CD4-positive, alpha-beta memory T cell (primary cell): Measurements from ENCODE around the gene JUN. TPM values are rescaled to one million over a fixed set of nuclear protein-coding genes. Genes with fewer than 3 reads are reported as not detected.

Source experiments
- CTCF ChIA-PET: fragments of 350-600 bp; sonication (Branson Sonifier 250); formaldehyde crosslinking; loops from one replicate; lab custom pipeline; 2021; ENCODE audit warnings: inconsistent platforms; ENCODE audit not compliant: partially characterized antibody; lab: Charles Lee
- POLR2A ChIA-PET: fragments of 350-600 bp; sonication (Branson Sonifier 250); formaldehyde crosslinking; loops from one replicate; lab custom pipeline; 2021; ENCODE audit not compliant: partially characterized antibody; lab: Charles Lee
- DNase-seq, 5 donors: peaks; one replicate each; pipeline versions ENCODE4 v3.0.0 to v3.0.0-alpha.2; 2020 to 2022; ENCODE audit warnings: mixed read lengths in 1 of 5
- H3K27ac ChIP-seq: one replicate; pipeline ENCODE4 v1.7.0; 2013; ENCODE audit warnings: low read depth, low read length
- H3K27me3 ChIP-seq: 2 replicates; pipeline ENCODE4 v1.7.0; 2013; ENCODE audit warnings: mild to moderate bottlenecking, low read length, moderate library complexity; ENCODE audit not compliant: insufficient read depth
- H3K36me3 ChIP-seq: 2 replicates; pipeline ENCODE4 v1.7.0; 2013; ENCODE audit warnings: mild to moderate bottlenecking, low read length, moderate library complexity; ENCODE audit not compliant: insufficient read depth
- H3K4me1 ChIP-seq: 2 replicates; pipeline ENCODE4 v1.7.0; 2013; ENCODE audit warnings: mild to moderate bottlenecking, low read length, moderate library complexity; ENCODE audit not compliant: insufficient read depth
- H3K4me3 ChIP-seq, 2 donors: one replicate each; pipeline ENCODE4 v1.7.0; 2013; ENCODE audit warnings: low read length in 2 of 2, mild to moderate bottlenecking in 1 of 2
- H3K9me3 ChIP-seq, 2 donors: one replicate each; pipeline ENCODE4 v1.7.0; 2013; ENCODE audit warnings: low read length in 2 of 2, control low read depth in 1 of 2; ENCODE audit not compliant: control insufficient read depth in 1 of 2
- H3K27ac Mint-ChIP-seq, 7 donors: one replicate each; pipeline ENCODE4 v1.8.0; 2020 to 2021; ENCODE audit warnings: mixed read lengths in 7 of 7, mild to moderate bottlenecking in 6 of 7, inconsistent platforms in 3 of 7, moderate library complexity in 3 of 7
- H3K27me3 Mint-ChIP-seq, 2 donors: one replicate each; pipeline ENCODE4 v1.8.0; 2020 to 2021; ENCODE audit warnings: mixed read lengths in 2 of 2
- H3K36me3 Mint-ChIP-seq, 2 donors: one replicate each; pipeline ENCODE4 v1.8.0; 2020 to 2021; ENCODE audit warnings: mixed read lengths in 2 of 2, inconsistent platforms in 1 of 2, mild to moderate bottlenecking in 1 of 2
- H3K4me1 Mint-ChIP-seq, 4 donors: one replicate each; pipeline ENCODE4 v1.8.0; 2020 to 2021; ENCODE audit warnings: mixed read lengths in 4 of 4, mild to moderate bottlenecking in 1 of 4
- H3K4me3 Mint-ChIP-seq, 8 donors: one replicate each; pipeline ENCODE4 v1.8.0; 2020 to 2021; ENCODE audit warnings: mixed read lengths in 8 of 8, mild to moderate bottlenecking in 7 of 8, moderate library complexity in 6 of 8, inconsistent platforms in 3 of 8
- H3K9me3 Mint-ChIP-seq, 8 donors: one replicate each; pipeline ENCODE4 v1.8.0; 2020 to 2021; ENCODE audit warnings: mixed read lengths in 8 of 8, mild to moderate bottlenecking in 5 of 8, inconsistent platforms in 3 of 8, moderate library complexity in 1 of 8
- intact Hi-C: fragments of 100-400 bp; cut with micrococcal nuclease; formaldehyde crosslinking; loops from one replicate; pipeline ENCODE4 v1.15.1; 2023
- polyA plus RNA-seq, 2 donors: library from polyadenylated mRNA; unstranded; fragments of 300-500 nt; fragmentation: Illumina TruSeq; gene quantifications; one replicate each; pipeline ENCODE4 v1.2.3, GENCODE V29; 2021
- total RNA-seq, 2 experiments: library from RNA; stranded (reverse); gene quantifications; one replicate each; pipeline ENCODE4 v1.2.3, GENCODE V29; 2021

The JUN gene
- total and polyA plus RNA-seq, 4 experiments from 2014 or later: 19.0 to 56.7 (median 29.7) TPM

- peak overlapping the region; percentile 89 to 96 (median 93) for H3K4me3 Mint-ChIP-seq
- no peaks in the 10 kb centered on the region for H3K9me3 Mint-ChIP-seq
- peaks cover 34 to 55% (median 41%) of the 10 kb centered on the region in 4 donors for H3K4me1 Mint-ChIP-seq
- Histone ChIP-seq H3K36me3 (no peaks in the 10 kb centered on the region), H3K9me3 (no peaks in the 10 kb centered on the region), H3K4me3 (peak overlapping the region; percentile 75 to 85), H3K4me1 (peaks cover 51% of the 10 kb centered on the region), H3K27ac (peak overlapping the region; percentile 76), H3K27me3 (no peaks in the 10 kb centered on the region)
- peak in 3 of 5 donors; percentile 8 to 25 (median 19) for DNase-seq
- CTCF ChIA-PET: interaction anchor here (1.4 kb wide), 1 partner anchor 30 kb away, joined by 6 read pairs; no protein-coding TSS in a partner anchor
- H3K27me3 Mint-ChIP-seq: no peaks in the 10 kb centered on the region
- POLR2A ChIA-PET: interaction anchor here (1.1 to 6.6 kb wide), 3 partner anchors 28 to 481 kb away, joined by 4 to 77 read pairs (median 10); partner anchors contain the start of genes FGGY and JUN
- H3K36me3 Mint-ChIP-seq: peaks cover 0 to 4% of the 10 kb centered on the region in 2 donors
- intact Hi-C loops: loop anchor here (1.0 to 10.0 kb wide), 3 partner anchors 31 to 479 kb away; partner anchors contain the start of genes FGGY and JUN
- H3K27ac Mint-ChIP-seq: peak overlapping the region; percentile 92 to 96 (median 95)
Observed at GRCh38 chr1:58815686-58816071, 31.8 kb upstream of the JUN start.

- peak overlapping the region; percentile 92 to 96 (median 95) for H3K27ac Mint-ChIP-seq
- peak overlapping the region; percentile 75 to 85 for H3K4me3 ChIP-seq
Observed at GRCh38 chr1:58815069-58815685, 31.3 kb upstream of the JUN start.

GRCh38 chr1:58814251-58815068, 30.6 kb upstream of the JUN start:
- Histone ChIP-seq H3K27me3 (no peaks in the 10 kb centered on the region), H3K4me3 (peak overlapping the region in 1 of 2 donors; percentile 85), H3K27ac (peak overlapping the region; percentile 55), H3K9me3 (no peaks in the 10 kb centered on the region), H3K36me3 (no peaks in the 10 kb centered on the region), H3K4me1 (peaks cover 51% of the 10 kb centered on the region)
- intact Hi-C loops: loop anchor here (1.0 to 10.0 kb wide), 3 partner anchors 30 to 480 kb away; partner anchors contain the start of genes FGGY and JUN
- H3K36me3 Mint-ChIP-seq: peaks cover 0 to 4% of the 10 kb centered on the region in 2 donors
- peaks cover 34 to 56% (median 46%) of the 10 kb centered on the region in 4 donors for H3K4me1 Mint-ChIP-seq
- ChIA-PET CTCF (interaction anchor here (1.0 to 1.7 kb wide), 2 partner anchors 29 to 31 kb away, joined by 3 to 9 read pairs; partner anchors contain the start of gene JUN), POLR2A (interaction anchor here (1.0 to 3.6 kb wide), 3 partner anchors 29 to 482 kb away, joined by 3 to 91 read pairs (median 4); partner anchors contain the start of genes FGGY and JUN)
- no peaks in the 10 kb centered on the region for H3K9me3 Mint-ChIP-seq
- peak overlapping the region; percentile 73 to 99 (median 91) for H3K27ac Mint-ChIP-seq
- no peak for DNase-seq
- peak overlapping the region; percentile 51 to 93 (median 84) for H3K4me3 Mint-ChIP-seq
- H3K27me3 Mint-ChIP-seq: no peaks in the 10 kb centered on the region

More at GRCh38 chr1:58815069-58815685, 31.3 kb upstream of the JUN start:
- ChIA-PET CTCF (no interaction called here), POLR2A (interaction anchor here (3.6 to 6.6 kb wide), 2 partner anchors 30 to 32 kb away, joined by 77 to 91 read pairs; partner anchors contain the start of gene JUN)
- H3K9me3 ChIP-seq: no peaks in the 10 kb centered on the region
- intact Hi-C loops: loop anchor here (1.0 to 10.0 kb wide), 3 partner anchors 31 to 480 kb away; partner anchors contain the start of genes FGGY and JUN
- H3K36me3 ChIP-seq: no peaks in the 10 kb centered on the region
- H3K4me1 ChIP-seq: peaks cover 51% of the 10 kb centered on the region
- H3K36me3 Mint-ChIP-seq: peaks cover 0 to 4% of the 10 kb centered on the region in 2 donors
- peaks cover 34 to 55% (median 42%) of the 10 kb centered on the region in 4 donors for H3K4me1 Mint-ChIP-seq
- peak overlapping the region; percentile 76 for H3K27ac ChIP-seq
- peak overlapping the region; percentile 89 to 96 (median 93) for H3K4me3 Mint-ChIP-seq
- H3K9me3 Mint-ChIP-seq: no peaks in the 10 kb centered on the region
- DNase-seq: peak; percentile 35 to 61 (median 39)
- H3K27me3 ChIP-seq: no peaks in the 10 kb centered on the region
- H3K27me3 Mint-ChIP-seq: no peaks in the 10 kb centered on the region

- peaks cover 51% of the 10 kb centered on the region for H3K4me1 ChIP-seq
- H3K4me3 ChIP-seq: no peak overlapping the region
- Mint-ChIP-seq H3K27me3 (no peaks in the 10 kb centered on the region), H3K4me1 (peaks cover 36 to 61% (median 50%) of the 10 kb centered on the region in 4 donors), H3K4me3 (peak overlapping the region in 6 of 8 donors; percentile 32 to 58 (median 47)), H3K27ac (peak overlapping the region; percentile 89 to 99 (median 93)), H3K9me3 (no peaks in the 10 kb centered on the region), H3K36me3 (peaks cover 0 to 4% of the 10 kb centered on the region in 2 donors)
- DNase-seq: peak in 1 of 5 donors; percentile 36
- ChIA-PET CTCF (interaction anchor here (1.0 to 1.7 kb wide), 2 partner anchors 29 to 30 kb away, joined by 3 to 9 read pairs; partner anchors contain the start of gene JUN), POLR2A (interaction anchor here (1.0 to 3.6 kb wide), 4 partner anchors 29 to 483 kb away, joined by 3 to 91 read pairs (median 4); partner anchors contain the start of genes FGGY and JUN)
- no peaks in the 10 kb centered on the region for H3K36me3 ChIP-seq
- peak overlapping the region; percentile 55 for H3K27ac ChIP-seq
- no peaks in the 10 kb centered on the region for H3K27me3 ChIP-seq
- no peaks in the 10 kb centered on the region for H3K9me3 ChIP-seq
- intact Hi-C loops: loop anchor here (10.0 kb wide), 2 partner anchors 131 to 481 kb away; partner anchors contain the start of gene FGGY
Observed at GRCh38 chr1:58813801-58814200, 30.0 kb upstream of the JUN start.

- H3K36me3 Mint-ChIP-seq: peaks cover 0 to 4% of the 10 kb centered on the region in 2 donors
- Histone ChIP-seq H3K4me3 (no peak overlapping the region), H3K36me3 (no peaks in the 10 kb centered on the region), H3K9me3 (no peaks in the 10 kb centered on the region), H3K4me1 (peaks cover 51% of the 10 kb centered on the region), H3K27me3 (no peaks in the 10 kb centered on the region), H3K27ac (peak overlapping the region; percentile 55)
- intact Hi-C loops: loop anchor here (10.0 kb wide), 2 partner anchors 131 to 481 kb away; partner anchors contain the start of gene FGGY
- no peaks in the 10 kb centered on the region for H3K9me3 Mint-ChIP-seq
- H3K4me3 Mint-ChIP-seq: peak overlapping the region; percentile 11 to 58 (median 40)
- H3K27ac Mint-ChIP-seq: peak overlapping the region; percentile 89 to 99 (median 93)
- no peaks in the 10 kb centered on the region for H3K27me3 Mint-ChIP-seq
- H3K4me1 Mint-ChIP-seq: peaks cover 36 to 61% (median 50%) of the 10 kb centered on the region in 4 donors
- POLR2A ChIA-PET: interaction anchor here (1.1 to 3.6 kb wide), 3 partner anchors 28 to 263 kb away, joined by 4 to 91 read pairs (median 5); partner anchors contain the start of gene JUN
- CTCF ChIA-PET: interaction anchor here (1.0 to 1.7 kb wide), 2 partner anchors 28 to 30 kb away, joined by 3 to 9 read pairs; partner anchors contain the start of gene JUN
- DNase-seq: peak in 2 of 5 donors; percentile 5 to 40
Observed at GRCh38 chr1:58813361-58813760, 29.5 kb upstream of the JUN start.

- POLR2A ChIA-PET: interaction anchor here (0.9 to 3.6 kb wide), 3 partner anchors 17 to 129 kb away, joined by 5 to 91 read pairs (median 5); partner anchors contain the start of gene JUN
- Mint-ChIP-seq H3K4me1 (peaks cover 36 to 61% (median 50%) of the 10 kb centered on the region in 4 donors), H3K27ac (peak overlapping the region; percentile 89 to 99 (median 93)), H3K27me3 (no peaks in the 10 kb centered on the region), H3K4me3 (peak overlapping the region; percentile 23 to 58 (median 40)), H3K9me3 (no peaks in the 10 kb centered on the region), H3K36me3 (peaks cover 0 to 4% of the 10 kb centered on the region in 2 donors)
- no peaks in the 10 kb centered on the region for H3K27me3 ChIP-seq
- H3K36me3 ChIP-seq: no peaks in the 10 kb centered on the region
- DNase-seq: peak; percentile 64 to 90 (median 71)
- peak overlapping the region; percentile 55 for H3K27ac ChIP-seq
- intact Hi-C loops: loop anchor here (10.0 kb wide), 2 partner anchors 132 to 482 kb away; partner anchors contain the start of gene FGGY
- H3K9me3 ChIP-seq: no peaks in the 10 kb centered on the region
- CTCF ChIA-PET: interaction anchor here (1.0 to 1.7 kb wide), 2 partner anchors 29 kb away, joined by 3 to 9 read pairs; partner anchors contain the start of gene JUN
- H3K4me1 ChIP-seq: peaks cover 51% of the 10 kb centered on the region
- no peak overlapping the region for H3K4me3 ChIP-seq
Observed at GRCh38 chr1:58812926-58813325, 29.1 kb upstream of the JUN start.
